ENCODE data around the gene HOXB4. TPM values are rescaled to one million over a fixed set of nuclear protein-coding genes. Genes with fewer than 3 reads are reported as not detected.

HOXB4 gene
- total and polyA plus RNA-seq, 9 donors = 0.13 to 3.4 (median 0.87) TPM

DNA sequence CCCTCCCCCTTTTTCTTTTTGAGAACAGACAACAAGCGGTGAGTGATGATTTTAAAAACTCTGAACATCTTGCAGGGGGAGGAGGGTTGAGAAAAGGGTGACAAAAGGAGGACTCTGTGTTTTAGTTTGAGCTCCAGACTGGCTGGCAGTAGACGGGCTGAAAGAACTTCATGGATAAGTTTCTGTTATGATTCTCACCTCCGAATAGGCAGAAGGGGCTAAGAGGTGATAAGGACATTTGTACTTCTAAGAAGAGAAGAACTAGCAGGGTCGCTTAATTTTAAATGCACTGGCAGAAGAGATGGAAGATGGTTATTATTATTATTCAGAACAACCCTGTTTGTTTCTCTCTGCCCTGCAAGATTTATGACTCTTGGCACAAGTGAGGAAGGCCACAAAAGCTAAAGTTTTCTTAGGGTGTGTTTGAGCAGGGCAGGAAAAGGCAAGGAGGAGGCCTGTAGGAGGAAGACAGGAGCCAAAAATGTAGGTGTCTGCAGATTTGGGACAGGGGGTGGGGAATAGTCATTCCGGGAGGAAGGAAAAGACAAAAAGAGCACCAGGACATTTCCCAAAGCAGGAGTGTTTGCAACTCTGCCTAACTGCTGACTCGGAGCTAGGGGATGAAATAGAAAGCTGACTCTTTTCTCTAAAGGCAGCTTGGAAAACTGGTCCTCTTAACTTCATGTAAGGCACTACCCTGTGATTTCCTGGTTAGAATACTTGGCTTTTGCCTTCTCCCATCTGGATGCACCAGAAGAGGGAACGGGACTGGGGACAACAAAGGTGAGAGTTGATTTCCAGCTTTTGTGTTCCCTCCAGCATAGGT, 21.4 kb downstream of the HOXB4 start:
- no peak for TF ChIP-seq POLR2A (IDR thresholded peaks at IDR 0.05)
- TF ChIP-seq EP300 (IDR thresholded peaks at IDR 0.05) = no peak
- TF ChIP-seq, protein P1, sequence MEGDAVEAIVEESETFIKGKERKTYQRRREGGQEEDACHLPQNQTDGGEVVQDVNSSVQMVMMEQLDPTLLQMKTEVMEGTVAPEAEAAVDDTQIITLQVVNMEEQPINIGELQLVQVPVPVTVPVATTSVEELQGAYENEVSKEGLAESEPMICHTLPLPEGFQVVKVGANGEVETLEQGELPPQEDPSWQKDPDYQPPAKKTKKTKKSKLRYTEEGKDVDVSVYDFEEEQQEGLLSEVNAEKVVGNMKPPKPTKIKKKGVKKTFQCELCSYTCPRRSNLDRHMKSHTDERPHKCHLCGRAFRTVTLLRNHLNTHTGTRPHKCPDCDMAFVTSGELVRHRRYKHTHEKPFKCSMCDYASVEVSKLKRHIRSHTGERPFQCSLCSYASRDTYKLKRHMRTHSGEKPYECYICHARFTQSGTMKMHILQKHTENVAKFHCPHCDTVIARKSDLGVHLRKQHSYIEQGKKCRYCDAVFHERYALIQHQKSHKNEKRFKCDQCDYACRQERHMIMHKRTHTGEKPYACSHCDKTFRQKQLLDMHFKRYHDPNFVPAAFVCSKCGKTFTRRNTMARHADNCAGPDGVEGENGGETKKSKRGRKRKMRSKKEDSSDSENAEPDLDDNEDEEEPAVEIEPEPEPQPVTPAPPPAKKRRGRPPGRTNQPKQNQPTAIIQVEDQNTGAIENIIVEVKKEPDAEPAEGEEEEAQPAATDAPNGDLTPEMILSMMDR (IDR thresholded peaks at IDR 0.05) = no peak
- Histone ChIP-seq H3K27ac (no peak overlapping the region), H3K4me1 (ENCODE audit: insufficient read depth) (no peaks in the 10 kb centered on the region), H3K9me3 (no peaks in the 10 kb centered on the region), H3K27me3 (peaks cover 3% of the 10 kb centered on the region), H3K4me3 (no peak overlapping the region), H3K36me3 (no peaks in the 10 kb centered on the region)
- DNase-seq = no peak
- intact Hi-C loops (cut with DNase I) = no loop called here
- 44 to 52% (median 46%) methylated on average over 7 of the region's 7 CpGs for WGBS, 3 donors

DNA sequence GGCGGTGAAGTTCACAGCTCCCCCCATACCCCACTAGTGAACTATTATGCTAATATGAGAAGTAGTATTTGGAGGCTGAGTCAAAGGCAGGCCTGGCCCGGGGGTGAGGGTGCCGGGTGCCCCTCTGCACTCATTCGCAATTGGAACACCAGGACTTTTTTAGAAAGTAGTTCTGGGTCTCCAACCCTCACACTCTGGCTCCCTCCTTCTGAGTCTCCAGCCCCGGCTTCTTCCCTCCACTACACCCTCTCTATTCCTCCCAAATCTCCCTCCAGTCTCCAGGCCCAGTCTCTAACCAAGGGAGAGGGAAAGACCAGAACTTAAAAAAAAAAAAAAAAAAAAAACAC, 21.9 kb downstream of the HOXB4 start:
- TF ChIP-seq POLR2A (IDR thresholded peaks at IDR 0.05) = no peak
- TF ChIP-seq EP300 (IDR thresholded peaks at IDR 0.05) = no peak
- TF ChIP-seq, protein P1 (IDR thresholded peaks at IDR 0.05) = no peak
- DNase-seq = no peak
- peaks cover 3% of the 10 kb centered on the region for H3K27me3 ChIP-seq
- intact Hi-C loops (cut with DNase I) = no loop called here
- no peaks in the 10 kb centered on the region for H3K36me3 ChIP-seq
- no peaks in the 10 kb centered on the region for H3K9me3 ChIP-seq
- H3K27ac ChIP-seq = no peak overlapping the region
- no peaks in the 10 kb centered on the region for H3K4me1 ChIP-seq (ENCODE audit: insufficient read depth)
- H3K4me3 ChIP-seq = no peak overlapping the region
- WGBS, 3 donors = 71 to 83% (median 72%) methylated on average over 5 of the region's 5 CpGs

DNA sequence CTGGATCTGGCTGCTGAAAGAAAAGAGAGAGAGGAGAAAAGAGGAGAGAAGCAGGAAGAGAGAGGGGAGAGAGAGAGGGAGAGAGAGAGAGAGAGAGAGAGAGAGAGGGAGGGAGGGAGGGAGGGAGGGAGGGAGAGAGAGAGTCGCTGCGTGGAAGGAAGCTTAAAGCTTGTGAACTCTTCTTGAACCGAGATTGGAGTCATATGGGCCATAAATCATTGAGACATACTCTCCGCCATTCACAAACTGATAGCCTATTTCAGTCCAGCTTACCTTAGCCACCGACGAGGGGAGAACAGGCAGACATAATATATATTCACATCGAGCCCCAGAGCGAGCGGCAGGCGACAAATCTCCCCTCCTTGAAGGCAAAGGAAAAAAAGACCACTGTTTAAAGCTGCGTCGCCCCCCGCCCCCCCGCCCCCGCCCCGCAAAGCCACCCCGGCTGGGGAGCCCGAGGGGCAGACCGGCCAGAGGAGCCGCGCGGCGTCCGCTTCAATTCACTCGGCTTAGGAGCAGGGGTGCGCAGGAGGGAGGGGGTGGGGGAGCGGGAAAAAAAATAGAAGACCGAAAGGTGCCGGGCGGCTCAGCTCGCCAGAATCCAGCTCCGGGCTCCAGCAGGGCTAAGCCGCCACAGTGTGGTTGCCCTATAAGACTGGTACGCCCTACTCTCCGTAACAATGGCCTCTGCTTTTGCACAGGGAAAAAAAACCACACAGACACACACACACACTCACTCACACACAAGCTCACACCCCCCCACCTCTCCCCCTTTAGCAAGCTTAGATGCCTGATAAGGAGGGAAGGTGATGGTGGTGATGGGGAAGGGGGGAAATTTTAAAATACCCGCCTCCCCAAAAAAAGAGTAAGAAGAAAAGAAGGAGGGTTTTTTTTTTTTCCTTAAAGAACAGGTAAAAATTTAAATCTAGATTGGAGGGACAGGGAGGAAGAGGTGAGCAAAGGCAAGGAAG, 22.6 kb downstream of the HOXB4 start:
- Histone ChIP-seq H3K9me3 (no peaks in the 10 kb centered on the region), H3K27me3 (peaks cover 3% of the 10 kb centered on the region), H3K36me3 (no peaks in the 10 kb centered on the region), H3K4me3 (peak overlapping the region; percentile 42), H3K4me1 (ENCODE audit: insufficient read depth) (no peaks in the 10 kb centered on the region), H3K27ac (no peak overlapping the region)
- intact Hi-C loops (cut with DNase I) = no loop called here
- TF ChIP-seq, protein P1 (IDR thresholded peaks at IDR 0.05) = no peak
- TF ChIP-seq EP300 (IDR thresholded peaks at IDR 0.05) = no peak
- TF ChIP-seq POLR2A (IDR thresholded peaks at IDR 0.05) = no peak
- no peak for DNase-seq
- 9 to 11% (median 9%) methylated on average over 34 to 36 of the region's 36 CpGs for WGBS, 3 donors

DNA sequence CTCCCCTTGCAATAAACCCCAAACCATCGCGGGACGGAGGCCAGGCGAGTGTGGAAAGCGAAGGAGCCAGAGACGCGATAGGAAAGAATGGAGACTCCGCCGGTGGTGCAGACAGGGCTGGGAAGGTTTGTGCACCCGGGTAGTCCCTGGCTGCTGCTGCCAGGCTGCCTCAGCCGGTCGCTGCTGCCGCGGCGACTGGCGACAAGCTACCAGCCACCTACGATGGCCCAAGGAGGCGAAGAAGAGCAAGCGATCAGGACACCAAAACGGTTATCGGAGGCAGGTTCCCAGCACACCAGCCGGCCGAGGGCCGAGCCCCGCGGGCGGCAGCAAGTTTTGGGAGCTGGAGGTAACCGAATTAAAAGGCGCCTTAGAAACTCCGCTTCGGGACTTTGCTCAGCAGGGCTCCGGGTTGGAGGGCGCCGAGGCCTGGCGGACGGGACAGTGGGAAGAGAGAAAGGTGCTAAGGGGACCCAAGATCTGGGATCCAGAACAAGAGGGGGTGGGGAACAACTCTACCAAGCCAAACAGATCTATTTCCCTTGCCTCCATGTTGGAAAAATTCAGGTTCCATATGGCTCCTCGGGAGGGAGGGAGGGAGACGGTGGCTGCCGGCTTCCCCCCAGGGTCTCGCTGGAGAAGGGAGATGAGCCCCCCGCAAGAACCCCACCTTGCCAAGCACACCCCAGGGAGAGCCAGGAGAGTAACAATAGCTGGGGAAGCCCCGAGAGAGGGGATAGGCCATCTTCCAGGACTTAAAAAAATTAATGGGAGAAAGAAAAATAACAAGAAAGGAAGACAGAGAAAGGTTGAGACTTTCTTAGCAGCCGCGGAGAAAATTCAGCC, 23.5 kb downstream of the HOXB4 start:
- Histone ChIP-seq H3K27me3 (peaks cover 3% of the 10 kb centered on the region), H3K27ac (no peak overlapping the region), H3K4me1 (ENCODE audit: insufficient read depth) (no peaks in the 10 kb centered on the region), H3K36me3 (no peaks in the 10 kb centered on the region), H3K4me3 (peak overlapping the region; percentile 23), H3K9me3 (peaks cover 0 to 4% of the 10 kb centered on the region in 2 donors)
- no peak for DNase-seq
- no peak for TF ChIP-seq EP300 (IDR thresholded peaks at IDR 0.05)
- TF ChIP-seq, protein P1 (IDR thresholded peaks at IDR 0.05) = no peak
- TF ChIP-seq POLR2A (IDR thresholded peaks at IDR 0.05) = no peak
- 13 to 34% (median 15%) methylated on average over 42 to 44 of the region's 44 CpGs for WGBS, 3 donors
- intact Hi-C loops (cut with DNase I) = no loop called here
